Ovary (tissue), 3 donors: ENCODE measurements around the gene ATAD2B.

Experiments
- CTCF ChIP-seq, 3 donors: fragments of 450-650 bp in 2 of 3; fragments of 200-600 bp in 1 of 3; IDR thresholded peaks; one replicate each; pipeline versions ENCODE4 v1.5.1 to v1.8.0; 2016 to 2022; ENCODE audit warnings: antibody characterized with exemption in 3 of 3, mild to moderate bottlenecking in 1 of 3
- POLR2A ChIP-seq: fragments of 450-650 bp; IDR thresholded peaks from one replicate; pipeline ENCODE4 v1.6.1; 2017; ENCODE audit warnings: antibody characterized with exemption, mild to moderate bottlenecking, moderate library complexity
- donor health status: DM: no; HTN: no; CAD: no.

- TF ChIP-seq POLR2A = no peak
- TF ChIP-seq CTCF (IDR thresholded peaks at IDR 0.05) = no peak
These were observed 26.7 kb upstream of the ATAD2B start for GRCh38 chr2:23953625-23954024.
